ENCODE results near the gene KRCC1.
"Not testable (repeated sequence)": the region's sequence is repeated elsewhere in the genome, so short reads cannot be mapped to it uniquely, and the experiment has no call there.

The KRCC1 gene

DNA sequence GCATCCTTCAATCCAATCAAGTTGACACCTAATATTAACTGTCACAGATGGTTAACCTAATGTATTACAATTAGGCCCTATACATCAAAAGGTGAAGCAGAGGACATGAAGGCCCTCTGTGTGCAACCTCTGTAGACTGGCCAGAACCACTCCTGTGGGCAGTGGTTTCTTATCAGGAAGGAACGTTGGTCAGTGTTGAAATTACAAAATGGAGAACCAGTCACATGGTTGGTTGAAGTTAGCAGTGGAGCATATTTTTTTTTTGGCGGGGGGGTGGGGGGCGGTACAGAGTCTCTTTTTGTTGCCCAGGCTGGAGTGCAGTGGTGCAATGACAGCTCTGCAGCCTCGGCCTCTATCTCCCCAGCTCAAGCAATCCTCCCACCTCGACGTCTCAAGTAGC lies 59.0 kb downstream of the KRCC1 start:
- no peak for DNase-seq

DNA sequence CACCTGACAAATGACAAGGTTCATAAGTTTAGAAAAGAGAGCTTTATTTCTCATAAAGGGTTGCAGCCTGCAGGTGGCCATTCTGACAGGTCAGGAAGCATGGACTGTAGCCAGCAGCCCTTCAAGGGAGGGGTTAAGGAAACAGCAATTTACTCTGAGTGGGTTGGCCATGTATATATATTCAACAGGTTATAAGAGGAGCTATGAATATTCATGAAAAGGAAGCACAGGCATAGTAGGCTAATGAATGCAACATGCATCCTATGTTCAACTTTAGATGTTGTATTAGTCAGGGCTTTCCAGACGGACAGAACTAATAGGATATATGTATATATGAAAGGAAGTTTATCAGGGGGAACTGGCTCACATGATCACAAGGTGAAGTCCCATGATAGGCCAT lies 59.8 kb downstream of the KRCC1 start:
- no peak for DNase-seq

DNA sequence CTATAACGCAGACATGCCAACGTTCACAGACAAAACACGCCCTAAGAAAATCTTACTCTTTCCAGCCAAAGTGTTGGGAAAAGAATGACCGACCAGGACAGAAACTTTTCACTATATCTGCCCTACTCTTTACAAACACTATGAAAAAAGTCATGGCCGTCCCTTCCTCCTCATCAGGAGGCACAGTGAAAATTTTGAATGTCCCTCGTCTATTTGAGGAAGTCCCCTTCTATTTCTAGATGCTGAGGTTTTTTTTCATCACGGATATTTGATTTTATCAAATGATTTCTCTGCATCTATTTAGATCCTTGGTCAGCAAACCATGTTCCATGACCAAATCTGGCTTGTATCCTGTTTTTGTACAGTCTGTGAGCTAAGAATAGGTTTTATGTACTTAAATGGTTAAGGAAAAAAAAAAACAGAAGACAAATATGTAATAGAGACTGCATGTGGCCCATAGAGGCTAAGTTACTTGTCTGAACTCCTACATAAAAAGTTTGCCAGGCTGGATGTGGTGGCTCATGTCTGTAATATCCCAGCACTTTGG lies 61.2 kb downstream of the KRCC1 start:
- not testable (repeated sequence) for DNase-seq

DNA sequence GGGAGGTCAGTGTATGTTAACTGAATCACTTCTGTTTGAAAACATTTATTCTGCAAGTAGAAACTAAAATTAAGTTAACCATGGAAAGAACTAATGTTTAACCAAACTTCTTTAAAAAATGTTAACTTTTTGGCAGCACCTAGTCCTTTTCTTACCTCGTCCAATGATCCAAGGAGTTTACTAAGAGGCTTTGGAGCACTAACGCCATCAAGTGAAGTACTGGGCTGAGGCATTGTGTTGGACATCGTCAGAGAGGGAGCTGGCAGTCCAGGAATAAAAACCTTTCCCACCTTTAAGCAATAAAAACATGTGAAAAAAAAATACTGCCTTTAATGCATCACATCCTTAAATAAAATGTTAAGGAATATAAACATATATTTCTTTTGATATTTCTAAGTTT lies 63.0 kb downstream of the KRCC1 start:
- DNase-seq, result not testable (repeated sequence)

DNA sequence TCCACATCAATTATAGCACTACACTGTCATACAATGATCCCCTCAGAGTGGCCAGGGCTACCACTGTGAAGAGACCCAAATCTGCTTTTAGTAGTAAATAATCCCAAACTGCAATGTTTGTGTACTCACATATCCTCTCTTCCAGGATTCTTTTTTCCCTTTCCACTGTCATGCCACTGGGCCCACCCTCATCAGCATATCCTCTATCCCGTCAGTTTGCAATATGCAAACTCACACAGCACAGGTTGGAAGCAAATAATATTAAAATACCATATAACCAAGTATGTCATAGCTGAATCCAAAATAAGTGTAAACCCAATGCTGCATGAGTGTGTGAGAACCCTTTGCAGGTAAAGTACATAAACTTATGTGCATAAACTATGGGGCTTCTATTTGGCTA lies 68.1 kb downstream of the KRCC1 start:
- DNase-seq, result not testable (repeated sequence)

DNA sequence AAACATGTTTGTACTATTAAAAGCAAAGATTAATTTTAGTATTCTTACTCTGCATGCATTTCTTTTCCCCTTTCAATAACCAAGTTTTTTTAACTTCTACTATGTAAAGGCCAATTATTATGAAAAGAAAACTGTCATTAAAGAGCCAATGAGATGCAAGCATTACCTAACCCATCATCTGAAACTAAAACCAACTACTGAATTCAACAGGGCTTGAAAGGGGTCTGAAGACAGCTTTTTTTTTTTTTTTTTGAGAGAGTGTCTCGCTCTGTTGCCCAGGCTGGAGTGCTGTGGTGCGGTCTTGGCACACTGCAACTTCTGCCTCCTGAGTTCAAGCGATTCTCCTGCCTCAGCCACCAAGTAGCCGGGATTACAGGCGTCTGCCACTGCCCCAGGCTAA lies 69.7 kb downstream of the KRCC1 start:
- not testable (repeated sequence) for DNase-seq

DNA sequence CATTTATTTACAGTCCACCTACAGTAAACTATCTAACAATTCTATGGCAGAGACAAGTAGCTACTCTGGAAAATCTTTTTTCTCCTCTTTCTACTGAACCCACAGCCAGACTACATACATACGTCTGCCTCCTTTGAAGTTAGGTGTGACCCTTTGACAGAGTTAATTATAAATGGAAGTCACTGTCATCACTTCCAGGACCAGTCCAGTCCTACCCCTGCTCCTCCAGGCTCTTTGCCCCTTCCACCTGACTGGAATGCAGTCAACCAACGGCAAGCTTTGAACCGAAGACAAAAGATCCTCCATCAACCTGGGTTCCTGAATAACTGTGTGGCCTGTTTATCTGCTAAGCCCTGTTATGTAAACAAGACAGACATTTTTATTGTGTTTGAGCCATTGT lies 74.4 kb downstream of the KRCC1 start:
- not testable (repeated sequence) for DNase-seq
